Fibroblast of lung (primary cell): ENCODE measurements around the gene DNAJC5.

ENCODE experiments used
- CTCF ChIP-seq, 2 donors: IDR thresholded peaks in 1 of 2; conservative IDR thresholded peaks in 1 of 2; 1 replicate in 1 of 2; 2 replicates in 1 of 2; pipeline ENCODE4 v1.5.1; 2011 to 2012; ENCODE audit warnings: low read length in 2 of 2, control low read depth in 1 of 2, inconsistent platforms in 1 of 2, low read depth in 1 of 2, mild to moderate bottlenecking in 1 of 2
- EZH2 ChIP-seq: IDR thresholded peaks from 2 replicates; pipeline ENCODE4 v1.5.1; 2012; ENCODE audit warnings: low read length, control low read depth, mild to moderate bottlenecking; ENCODE audit errors: missing control alignments

GRCh38 chr20:63942969-63943807, 48.3 kb downstream of the DNAJC5 start:
- TF ChIP-seq EZH2 (no peak), CTCF (conservative IDR thresholded peaks at IDR 0.05 in 1 of 2, IDR thresholded peaks at IDR 0.05 in 1 of 2; ENCODE audit: low read depth in 1 of 2, low read length in 2 of 2) (no peak)
